Mucosa of descending colon (tissue), 3 donors: Measurements from ENCODE around the gene CIZ1. TPM values are rescaled to one million over a fixed set of nuclear protein-coding genes. Genes with fewer than 3 reads are reported as not detected.

ENCODE experiments used
- ATAC-seq: fragments of 200-7000 bp; cut with Tn5 transposase; one replicate; pipeline ENCODE4 v1.9.1; 2020; ENCODE audit warnings: mild to moderate bottlenecking, moderate library complexity
- DNase-seq, 3 donors: peaks; one replicate each; pipeline ENCODE4 v3.0.0-alpha.2; 2020
- H3K36me3 ChIP-seq: fragments of 200-600 bp; one replicate; pipeline ENCODE4 v1.8.0; 2021; ENCODE audit warnings: low read depth, mild to moderate bottlenecking
- H3K4me1 ChIP-seq: fragments of 200-600 bp; one replicate; pipeline ENCODE4 v1.8.0; 2021; ENCODE audit warnings: low read depth, mild to moderate bottlenecking
- H3K4me3 ChIP-seq: fragments of 200-600 bp; one replicate; pipeline ENCODE4 v1.8.0; 2021; ENCODE audit warnings: mild to moderate bottlenecking
- H3K9me3 ChIP-seq: fragments of 200-600 bp; one replicate; pipeline ENCODE4 v1.8.0; 2021; ENCODE audit warnings: mild to moderate bottlenecking
- CTCF ChIP-seq: fragments of 200-600 bp; IDR thresholded peaks from one replicate; pipeline ENCODE4 v1.8.0; 2022; ENCODE audit warnings: antibody characterized with exemption, mild to moderate bottlenecking
- intact Hi-C, 2 donors: fragments of 100-400 bp; cut with DNase I in 1 of 2; cut with micrococcal nuclease in 1 of 2; formaldehyde crosslinking; loops; one replicate each; pipeline versions ENCODE4 v1.11.0 to v1.11.1; 2022; cut with DNase I, micrococcal nuclease
- total RNA-seq, 3 donors: library from RNA; stranded (reverse); fragmentation: NEBNext Ultra II Directional in 2 of 3; extraction: Animal tissue kit (Norgen Biotek cat#: 25700) in 2 of 3; gene quantifications; one replicate each; pipeline versions ENCODE4 v1.2.1 to v1.2.4, GENCODE V29; 2021 to 2023
- donor health status: DM: no; HTN: no; CAD: no; lungs with moderate emphysema.
- donor health status: DM: no; HTN: no; CAD: no.
- donor health status: DM: no; HTN: yes; CAD: no.

CIZ1 gene
- total RNA-seq, 3 donors from 2014 or later, result 88.0 to 176 (median 105) TPM

GRCh38 chr9:128178806-128179431 is 12.5 kb downstream of the CIZ1 start:
- peak; percentile 16 for ATAC-seq
- peaks cover 15% of the 10 kb centered on the region for H3K36me3 ChIP-seq
- intact Hi-C loops, result no loop called here
- DNase-seq, result no peak
- no peaks in the 10 kb centered on the region for H3K4me1 ChIP-seq
- no peak for TF ChIP-seq CTCF
- H3K9me3 ChIP-seq, result no peaks in the 10 kb centered on the region
- H3K4me3 ChIP-seq, result no peak overlapping the region

- ATAC-seq (no peak), DNase-seq (no peak)
- Histone ChIP-seq H3K36me3 (peaks cover 15% of the 10 kb centered on the region), H3K9me3 (no peaks in the 10 kb centered on the region), H3K4me3 (no peak overlapping the region), H3K4me1 (no peaks in the 10 kb centered on the region)
- no peak for TF ChIP-seq CTCF
- intact Hi-C loops, result no loop called here
Observed at GRCh38 chr9:128175726-128176125, 15.6 kb downstream of the CIZ1 start.

DNA sequence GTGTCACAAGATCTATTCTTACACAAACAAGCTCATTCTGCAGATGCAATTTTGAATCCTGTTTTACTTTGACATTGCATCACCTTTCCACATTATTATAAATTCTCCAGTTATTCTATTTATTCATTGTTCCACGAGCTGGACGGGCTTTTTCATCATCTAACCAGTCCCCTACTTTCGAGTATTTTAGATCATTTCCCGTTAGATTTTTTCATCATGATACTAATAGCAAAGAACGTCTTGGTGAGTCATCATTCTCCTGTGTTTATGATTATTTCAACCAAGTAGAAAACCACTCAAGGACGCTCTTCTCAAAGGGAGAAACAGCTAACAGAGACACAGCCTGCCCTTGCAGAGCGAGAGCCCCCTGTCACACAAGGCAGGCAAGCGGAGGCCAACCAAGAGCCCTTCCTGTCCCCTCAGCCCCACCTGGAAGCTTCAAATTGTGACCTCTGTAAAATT is 16.2 kb downstream of the CIZ1 start:
- H3K4me1 ChIP-seq, result no peaks in the 10 kb centered on the region
- no peaks in the 10 kb centered on the region for H3K9me3 ChIP-seq
- intact Hi-C loops, result no loop called here
- H3K4me3 ChIP-seq, result no peak overlapping the region
- ATAC-seq (no peak), DNase-seq (no peak)
- TF ChIP-seq CTCF, result no peak
- H3K36me3 ChIP-seq, result peaks cover 15% of the 10 kb centered on the region

GRCh38 chr9:128174062-128174461 is 17.3 kb downstream of the CIZ1 start:
- H3K4me3 ChIP-seq, result no peak overlapping the region
- no peaks in the 10 kb centered on the region for H3K4me1 ChIP-seq
- peaks cover 13% of the 10 kb centered on the region for H3K36me3 ChIP-seq
- DNase-seq, result no peak
- no peak for ATAC-seq
- no peak for TF ChIP-seq CTCF
- intact Hi-C loops, result no loop called here
- no peaks in the 10 kb centered on the region for H3K9me3 ChIP-seq

DNA sequence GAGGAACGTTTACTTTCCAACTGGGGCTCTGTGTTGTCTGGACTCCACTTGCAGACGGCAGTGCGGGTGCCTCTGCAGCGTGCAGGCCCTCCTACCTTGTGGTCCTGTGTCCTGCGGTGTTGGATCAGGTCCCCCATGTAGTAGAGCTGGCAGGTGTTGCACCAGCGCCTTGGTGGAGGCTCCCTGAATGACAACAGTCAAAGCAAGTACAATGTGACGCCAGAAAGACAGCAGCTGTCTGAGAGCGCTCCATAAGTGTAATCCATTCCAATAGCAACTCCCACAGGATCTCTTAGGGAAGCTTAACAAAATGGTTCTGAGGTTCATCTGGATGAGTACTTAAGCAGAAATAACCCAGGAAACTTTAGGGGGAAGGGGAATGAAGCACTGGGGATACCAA is 21.4 kb downstream of the CIZ1 start:
- H3K4me3 ChIP-seq, result no peak overlapping the region
- ATAC-seq (no peak), DNase-seq (no peak)
- intact Hi-C loops, result no loop called here
- TF ChIP-seq CTCF, result no peak
- H3K9me3 ChIP-seq, result no peaks in the 10 kb centered on the region
- no peaks in the 10 kb centered on the region for H3K4me1 ChIP-seq
- H3K36me3 ChIP-seq, result no peaks in the 10 kb centered on the region

DNA sequence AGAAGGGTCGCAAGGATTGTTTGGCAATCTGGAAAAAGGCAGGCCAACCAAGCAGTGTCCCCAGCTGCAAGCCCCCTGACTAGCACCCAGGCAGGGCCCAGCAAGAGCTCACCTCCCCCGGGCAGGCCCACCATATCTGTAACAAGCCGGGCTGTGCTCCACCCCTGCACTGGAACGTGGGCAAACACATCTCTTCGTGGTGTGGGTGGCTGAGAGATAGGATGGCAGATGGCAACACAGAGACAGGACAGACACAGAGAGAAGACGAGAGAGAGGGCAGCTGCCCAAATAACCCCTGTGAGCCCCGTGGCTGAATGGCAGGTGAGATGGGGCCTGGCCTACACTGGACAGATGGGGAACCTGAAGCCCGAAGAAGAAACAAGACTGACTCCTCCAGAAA is 21.9 kb downstream of the CIZ1 start:
- no peak for TF ChIP-seq CTCF
- Histone ChIP-seq H3K9me3 (no peaks in the 10 kb centered on the region), H3K4me3 (no peak overlapping the region), H3K36me3 (no peaks in the 10 kb centered on the region), H3K4me1 (no peaks in the 10 kb centered on the region)
- intact Hi-C loops, result no loop called here
- ATAC-seq, result no peak
- DNase-seq, result no peak
